ENCODE results near the gene ATP6AP2. TPM values are rescaled to one million over a fixed set of nuclear protein-coding genes. Genes with fewer than 3 reads are reported as not detected.
A peak's percentile ranks its signal among the peaks of the same experiment; 100 is the strongest.

The ATP6AP2 gene, protein sequence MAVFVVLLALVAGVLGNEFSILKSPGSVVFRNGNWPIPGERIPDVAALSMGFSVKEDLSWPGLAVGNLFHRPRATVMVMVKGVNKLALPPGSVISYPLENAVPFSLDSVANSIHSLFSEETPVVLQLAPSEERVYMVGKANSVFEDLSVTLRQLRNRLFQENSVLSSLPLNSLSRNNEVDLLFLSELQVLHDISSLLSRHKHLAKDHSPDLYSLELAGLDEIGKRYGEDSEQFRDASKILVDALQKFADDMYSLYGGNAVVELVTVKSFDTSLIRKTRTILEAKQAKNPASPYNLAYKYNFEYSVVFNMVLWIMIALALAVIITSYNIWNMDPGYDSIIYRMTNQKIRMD
- total RNA-seq (63.2 TPM), polyA plus RNA-seq (100 to 1,000 TPM; 153 to 209 (median 163) TPM)

DNA sequence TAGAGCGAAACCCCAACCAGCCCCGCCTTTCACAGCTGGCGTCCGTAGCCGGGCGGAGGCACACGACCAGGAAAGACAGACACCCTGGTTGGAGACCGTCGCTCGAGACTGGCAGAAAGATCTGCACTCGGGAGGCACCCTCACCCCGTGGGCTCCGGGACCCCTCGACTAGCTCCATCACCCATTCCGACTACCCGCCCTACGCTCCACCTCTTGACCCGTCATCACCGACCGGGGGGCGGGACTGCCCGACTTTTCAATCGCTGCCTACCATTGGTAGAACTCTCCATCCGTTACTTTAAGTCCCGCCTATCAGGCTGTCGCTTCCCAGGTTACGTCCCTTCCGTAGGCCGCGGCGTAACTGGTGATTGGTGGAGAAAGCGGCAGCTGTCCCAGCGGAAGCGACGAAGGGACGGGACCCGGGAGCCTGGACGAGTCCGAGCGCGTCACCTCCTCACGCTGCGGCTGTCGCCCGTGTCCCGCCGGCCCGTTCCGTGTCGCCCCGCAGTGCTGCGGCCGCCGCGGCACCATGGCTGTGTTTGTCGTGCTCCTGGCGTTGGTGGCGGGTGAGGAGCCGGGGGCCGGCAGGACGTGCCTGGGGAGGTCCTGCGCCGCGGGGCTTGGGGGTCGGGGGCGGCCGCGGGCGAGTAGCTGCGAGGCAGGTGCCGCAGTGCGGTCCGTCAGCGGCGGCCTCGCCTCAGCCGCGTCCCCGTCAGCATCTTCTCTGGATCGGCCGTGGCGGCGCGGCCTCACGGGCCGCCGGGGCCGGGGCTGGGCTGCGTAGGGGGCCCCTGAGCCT is at the start of gene ATP6AP2:
Gene ATP6AP2, plus strand, starts transcription at position 434 of the 799 bp plus-strand sequence. Its CDS starts 96 bp downstream, at position 530.
- H3K4me3 ChIP-seq (ENCODE audit: low read depth, low read length): peak within 1 kb of the TSS; percentile 84
- Mint-ChIP-seq H3K27me3 (no peaks in the 10 kb centered on the region), H3K4me1 (peaks cover 14 to 37% (median 21%) of the 10 kb centered on the region in 4 donors), H3K4me3 (peak within 1 kb of the TSS; percentile 95 to 98 (median 96)), H3K36me3 (no peaks in the 10 kb centered on the region), H3K9me3 (no peaks in the 10 kb centered on the region), H3K27ac (peak within 1 kb of the TSS; percentile 83 to 97 (median 96))
- no peaks in the 10 kb centered on the region for H3K9me3 ChIP-seq (ENCODE audit: control insufficient read depth in 2 of 2, low read length in 2 of 2)
- DNase-seq (peak; percentile 86 to 94 (median 89)), ATAC-seq (ENCODE audit: low read depth in 2 of 2) (peak; percentile 97)
- H3K27ac ChIP-seq (ENCODE audit: insufficient read depth, low read length, poor library complexity, severe bottlenecking): peak within 1 kb of the TSS; percentile 88
- peaks cover 14% of the 10 kb centered on the region for H3K4me1 ChIP-seq (ENCODE audit: control insufficient read depth, insufficient read depth, low read length, poor library complexity, severe bottlenecking)
- no peaks in the 10 kb centered on the region for H3K36me3 ChIP-seq (ENCODE audit: control insufficient read depth, insufficient read depth, low read length)
- H3K27me3 ChIP-seq (ENCODE audit: control insufficient read depth, insufficient read depth, low read length): no peaks in the 10 kb centered on the region

DNA sequence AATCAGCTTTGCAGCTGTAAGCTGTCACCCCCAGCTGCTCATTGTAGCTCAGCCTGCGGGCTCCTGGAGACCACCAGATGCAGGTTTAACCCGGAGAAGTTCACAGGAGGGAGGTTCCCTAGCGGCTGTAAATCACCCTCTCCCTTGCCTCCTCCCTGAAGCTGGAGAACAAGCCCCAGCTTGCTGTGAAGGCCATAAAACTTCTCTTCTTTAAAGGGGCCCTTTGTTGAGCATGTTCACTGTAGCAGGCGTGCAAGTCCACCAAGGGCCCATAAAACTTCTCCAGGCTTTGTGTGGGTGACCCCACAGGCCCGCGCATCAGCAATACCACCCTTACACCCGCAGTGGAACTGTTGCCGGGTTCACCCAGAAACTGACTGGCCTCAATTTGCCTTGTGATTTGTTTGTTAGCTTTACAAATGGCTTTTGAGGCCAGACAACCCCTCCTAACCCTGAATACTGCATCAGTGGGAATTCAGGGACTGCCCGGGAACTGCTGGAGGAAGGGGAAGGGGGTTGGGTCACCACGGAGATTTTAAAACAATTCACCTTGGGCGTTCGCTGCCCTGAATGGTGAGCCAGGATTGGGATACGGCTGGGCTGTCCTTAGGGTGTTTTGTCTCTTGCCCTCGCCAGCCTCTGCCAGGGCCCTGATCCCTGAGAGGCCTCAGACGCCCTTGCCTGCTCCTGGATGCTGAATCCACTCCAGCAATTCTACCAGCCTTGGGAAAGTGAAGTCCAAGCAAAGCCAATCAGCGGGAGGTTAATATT is 49.5 kb upstream of the ATP6AP2 start:
- Histone ChIP-seq H3K4me1 (ENCODE audit: control insufficient read depth, insufficient read depth, low read length, poor library complexity, severe bottlenecking) (no peaks in the 10 kb centered on the region), H3K27ac (ENCODE audit: insufficient read depth, low read length, poor library complexity, severe bottlenecking) (no peak overlapping the region), H3K4me3 (ENCODE audit: low read depth, low read length) (no peak overlapping the region), H3K9me3 (ENCODE audit: control insufficient read depth in 2 of 2, low read length in 2 of 2) (no peaks in the 10 kb centered on the region), H3K27me3 (ENCODE audit: control insufficient read depth, insufficient read depth, low read length) (no peaks in the 10 kb centered on the region), H3K36me3 (ENCODE audit: control insufficient read depth, insufficient read depth, low read length) (no peaks in the 10 kb centered on the region)
- no peak overlapping the region for H3K4me3 Mint-ChIP-seq
- H3K27ac Mint-ChIP-seq: no peak overlapping the region
- H3K4me1 Mint-ChIP-seq: no peaks in the 10 kb centered on the region
- no peak for DNase-seq
- H3K36me3 Mint-ChIP-seq: no peaks in the 10 kb centered on the region
- peaks cover 0 to 3% (median 0%) of the 10 kb centered on the region in 7 donors for H3K9me3 Mint-ChIP-seq
- peaks cover 9% of the 10 kb centered on the region for H3K27me3 Mint-ChIP-seq
- no peak for ATAC-seq (ENCODE audit: low read depth in 2 of 2)

DNA sequence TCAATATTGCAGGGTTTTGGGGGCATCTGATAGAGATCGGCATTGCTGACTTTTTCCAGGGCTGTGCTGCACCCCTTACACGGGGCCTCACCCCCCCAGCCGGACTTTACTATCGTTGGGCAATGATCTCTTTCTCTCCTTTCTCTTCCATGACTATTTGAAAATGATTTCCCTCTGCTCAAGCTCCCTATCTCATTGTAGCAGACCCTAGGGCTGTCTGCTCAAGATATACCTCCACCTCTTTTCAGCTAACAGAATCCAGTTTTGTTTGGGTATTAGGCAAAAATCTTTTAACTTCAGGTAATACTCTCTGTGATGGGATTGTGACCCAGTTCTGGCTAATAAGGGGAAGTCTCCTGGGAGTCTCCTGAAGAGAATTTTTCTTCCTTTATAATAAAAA is 43.5 kb upstream of the ATP6AP2 start:
- H3K36me3 Mint-ChIP-seq: no peaks in the 10 kb centered on the region
- ATAC-seq (ENCODE audit: low read depth in 2 of 2) (no peak), DNase-seq (no peak)
- H3K36me3 ChIP-seq (ENCODE audit: control insufficient read depth, insufficient read depth, low read length): no peaks in the 10 kb centered on the region
- H3K4me3 ChIP-seq (ENCODE audit: low read depth, low read length): no peak overlapping the region
- peaks cover 25% of the 10 kb centered on the region for H3K27me3 Mint-ChIP-seq
- H3K4me1 ChIP-seq (ENCODE audit: control insufficient read depth, insufficient read depth, low read length, poor library complexity, severe bottlenecking): peaks cover 11% of the 10 kb centered on the region
- no peak overlapping the region for H3K4me3 Mint-ChIP-seq
- H3K9me3 Mint-ChIP-seq: peaks cover 0 to 1% (median 0%) of the 10 kb centered on the region in 7 donors
- H3K27ac Mint-ChIP-seq: no peak overlapping the region
- no peaks in the 10 kb centered on the region for H3K27me3 ChIP-seq (ENCODE audit: control insufficient read depth, insufficient read depth, low read length)
- H3K4me1 Mint-ChIP-seq: peaks cover 0 to 21% (median 5%) of the 10 kb centered on the region in 4 donors
- H3K27ac ChIP-seq (ENCODE audit: insufficient read depth, low read length, poor library complexity, severe bottlenecking): no peak overlapping the region
- H3K9me3 ChIP-seq (ENCODE audit: control insufficient read depth in 2 of 2, low read length in 2 of 2): no peaks in the 10 kb centered on the region

DNA sequence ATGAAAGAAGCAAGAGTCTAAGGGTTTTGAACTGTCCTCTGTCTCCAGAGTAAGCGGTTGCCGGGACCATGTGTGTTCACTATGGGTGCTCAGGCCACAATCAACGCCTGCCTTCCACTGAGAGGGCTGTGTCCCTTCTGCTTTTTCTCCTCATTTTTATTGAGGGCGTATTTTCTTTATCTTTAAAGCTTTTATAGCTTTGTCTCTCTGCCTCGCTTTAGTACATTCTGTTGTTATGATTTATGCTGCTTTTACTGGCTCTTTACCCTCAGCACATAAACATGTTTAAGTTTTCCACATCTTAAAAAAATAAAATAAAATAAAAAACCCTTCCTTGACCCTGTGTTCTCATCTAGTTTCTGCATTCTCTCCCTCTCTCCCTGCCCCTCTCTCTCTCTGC is 42.4 kb upstream of the ATP6AP2 start:
- DNase-seq (no peak), ATAC-seq (ENCODE audit: low read depth in 2 of 2) (no peak)
- peaks cover 11% of the 10 kb centered on the region for H3K4me1 ChIP-seq (ENCODE audit: control insufficient read depth, insufficient read depth, low read length, poor library complexity, severe bottlenecking)
- Mint-ChIP-seq H3K36me3 (no peaks in the 10 kb centered on the region), H3K27me3 (peaks cover 25% of the 10 kb centered on the region), H3K4me3 (no peak overlapping the region), H3K9me3 (peaks cover 0 to 1% (median 0%) of the 10 kb centered on the region in 7 donors), H3K4me1 (peaks cover 0 to 21% (median 5%) of the 10 kb centered on the region in 4 donors), H3K27ac (peak overlapping the region in 1 of 3 donors; percentile 84)
- H3K9me3 ChIP-seq (ENCODE audit: control insufficient read depth in 2 of 2, low read length in 2 of 2): no peaks in the 10 kb centered on the region
- H3K27ac ChIP-seq (ENCODE audit: insufficient read depth, low read length, poor library complexity, severe bottlenecking): no peak overlapping the region
- no peak overlapping the region for H3K4me3 ChIP-seq (ENCODE audit: low read depth, low read length)
- H3K27me3 ChIP-seq (ENCODE audit: control insufficient read depth, insufficient read depth, low read length): no peaks in the 10 kb centered on the region
- no peaks in the 10 kb centered on the region for H3K36me3 ChIP-seq (ENCODE audit: control insufficient read depth, insufficient read depth, low read length)

DNA sequence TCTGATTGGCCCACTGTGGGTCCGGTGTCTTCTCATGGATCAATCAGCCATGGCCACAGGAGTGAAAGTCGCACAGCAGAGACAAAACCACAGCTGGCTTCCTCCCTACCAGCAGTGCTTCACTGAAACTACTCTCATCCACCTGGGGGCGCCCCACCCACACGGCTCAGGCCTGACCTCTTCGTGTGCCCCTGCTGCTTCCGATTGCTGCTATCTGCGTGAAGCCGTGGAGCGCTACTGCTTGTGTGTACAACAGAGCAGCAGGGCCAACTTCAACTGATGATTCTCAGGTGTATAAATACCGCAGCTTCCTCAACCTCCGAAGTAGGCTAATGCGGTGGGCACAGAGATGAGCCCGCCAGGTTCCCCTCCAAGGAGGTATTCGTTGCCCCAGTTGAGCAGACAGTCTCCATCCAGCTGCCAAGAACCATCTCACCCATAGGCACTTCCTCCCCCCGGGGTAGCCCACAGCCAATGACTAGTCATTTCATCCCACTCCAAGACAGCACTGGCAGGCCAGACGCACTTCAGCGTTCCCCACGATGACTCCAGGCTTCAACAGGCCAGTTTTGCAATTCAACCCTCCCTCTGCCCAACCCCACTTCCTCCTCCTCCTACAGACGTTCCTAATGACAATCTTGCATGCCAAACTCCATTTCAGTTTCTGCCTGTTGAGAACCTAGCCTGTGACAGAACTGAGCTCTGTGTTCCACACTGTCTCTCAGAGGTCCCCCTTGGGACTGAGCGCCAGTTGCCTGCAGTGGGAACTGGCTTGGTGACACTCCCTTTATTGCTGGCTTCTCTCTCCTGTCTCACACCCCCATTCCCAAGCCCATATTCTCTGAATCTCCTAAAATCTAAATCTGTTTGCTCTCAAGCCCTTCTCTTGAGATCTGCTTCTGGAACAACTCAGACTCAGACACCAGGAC is 41.3 kb upstream of the ATP6AP2 start:
- no peak overlapping the region for H3K4me3 ChIP-seq (ENCODE audit: low read depth, low read length)
- peak overlapping the region; percentile 6 to 89 (median 79) for H3K27ac Mint-ChIP-seq
- H3K27me3 Mint-ChIP-seq: peaks cover 25% of the 10 kb centered on the region
- H3K27me3 ChIP-seq (ENCODE audit: control insufficient read depth, insufficient read depth, low read length): no peaks in the 10 kb centered on the region
- no peak overlapping the region for H3K27ac ChIP-seq (ENCODE audit: insufficient read depth, low read length, poor library complexity, severe bottlenecking)
- peaks cover 0 to 26% (median 5%) of the 10 kb centered on the region in 4 donors for H3K4me1 Mint-ChIP-seq
- peaks cover 11% of the 10 kb centered on the region for H3K4me1 ChIP-seq (ENCODE audit: control insufficient read depth, insufficient read depth, low read length, poor library complexity, severe bottlenecking)
- no peaks in the 10 kb centered on the region for H3K36me3 Mint-ChIP-seq
- peak; percentile 93 to 94 for ATAC-seq (ENCODE audit: low read depth in 2 of 2)
- peaks cover 0 to 1% (median 0%) of the 10 kb centered on the region in 7 donors for H3K9me3 Mint-ChIP-seq
- H3K4me3 Mint-ChIP-seq: peak overlapping the region in 3 of 4 donors; percentile 37 to 65 (median 48)
- no peaks in the 10 kb centered on the region for H3K9me3 ChIP-seq (ENCODE audit: control insufficient read depth in 2 of 2, low read length in 2 of 2)
- no peaks in the 10 kb centered on the region for H3K36me3 ChIP-seq (ENCODE audit: control insufficient read depth, insufficient read depth, low read length)
- peak; percentile 34 to 80 (median 69) for DNase-seq

DNA sequence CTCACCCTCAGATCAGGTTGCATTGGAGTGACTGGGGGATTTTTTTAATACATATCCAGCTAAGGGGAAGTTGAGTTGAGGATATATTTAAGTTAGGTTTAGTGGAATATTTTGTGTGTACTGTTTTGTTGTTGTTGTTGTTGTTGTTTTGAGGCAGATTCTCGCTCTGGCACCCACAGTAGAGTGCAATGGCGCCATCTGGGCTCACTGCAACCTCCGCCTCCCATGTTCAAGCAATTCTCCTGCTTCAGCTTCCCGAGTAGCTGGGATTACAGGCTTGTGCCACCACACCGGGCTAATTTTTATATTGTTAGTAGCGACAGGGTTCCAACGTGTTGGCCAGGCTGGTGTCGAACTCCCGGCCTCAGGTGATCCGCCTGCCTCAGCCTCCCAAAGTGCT is 38.6 kb upstream of the ATP6AP2 start:
- H3K27ac ChIP-seq (ENCODE audit: insufficient read depth, low read length, poor library complexity, severe bottlenecking): no peak overlapping the region
- Mint-ChIP-seq H3K4me3 (no peak overlapping the region), H3K36me3 (no peaks in the 10 kb centered on the region), H3K27ac (no peak overlapping the region), H3K9me3 (peaks cover 0 to 1% (median 0%) of the 10 kb centered on the region in 7 donors), H3K27me3 (peaks cover 15% of the 10 kb centered on the region), H3K4me1 (peaks cover 0 to 26% (median 5%) of the 10 kb centered on the region in 4 donors)
- no peak for ATAC-seq (ENCODE audit: low read depth in 2 of 2)
- H3K36me3 ChIP-seq (ENCODE audit: control insufficient read depth, insufficient read depth, low read length): no peaks in the 10 kb centered on the region
- no peak overlapping the region for H3K4me3 ChIP-seq (ENCODE audit: low read depth, low read length)
- no peaks in the 10 kb centered on the region for H3K27me3 ChIP-seq (ENCODE audit: control insufficient read depth, insufficient read depth, low read length)
- H3K4me1 ChIP-seq (ENCODE audit: control insufficient read depth, insufficient read depth, low read length, poor library complexity, severe bottlenecking): peaks cover 11% of the 10 kb centered on the region
- H3K9me3 ChIP-seq (ENCODE audit: control insufficient read depth in 2 of 2, low read length in 2 of 2): no peaks in the 10 kb centered on the region
- DNase-seq: no peak

Data from CD4-positive, CD25-positive, alpha-beta regulatory T cell (primary cell).